Prostate gland (tissue), 2 donors: ENCODE results near the gene SCG5. TPM values are rescaled to one million over a fixed set of nuclear protein-coding genes. Genes with fewer than 3 reads are reported as not detected.

Experiments
- DNase-seq: peaks from one replicate; pipeline ENCODE4 v3.0.0-alpha.2; 2019; ENCODE audit warnings: low spot score
- H3K27ac ChIP-seq, 2 donors: fragments of 200-600 bp; sonication (generic); 2 replicates each; pipeline ENCODE4 v1.5.1; 2017 to 2019
- H3K27me3 ChIP-seq: fragments of 200-600 bp; sonication (generic); replicated peaks from 2 replicates; pipeline ENCODE4 v1.5.1; 2019; ENCODE audit not compliant: insufficient read depth
- H3K36me3 ChIP-seq, 2 donors: fragments of 200-600 bp; sonication (generic); 1 replicate in 1 of 2; 2 replicates in 1 of 2; pipeline versions ENCODE4 v1.5.1 to v1.8.1; 2017 to 2019
- H3K4me1 ChIP-seq: fragments of 200-600 bp; sonication (generic); replicated peaks from 2 replicates; pipeline ENCODE4 v1.5.1; 2019
- H3K4me3 ChIP-seq, 2 donors: fragments of 200-600 bp; sonication (generic); 2 replicates each; pipeline ENCODE4 v1.5.1; 2017 to 2019
- H3K9me3 ChIP-seq: fragments of 200-600 bp; sonication (generic); 2 replicates; pipeline ENCODE4 v1.5.1; 2017
- POLR2A ChIP-seq: fragments of 450-650 bp; IDR thresholded peaks from one replicate; pipeline ENCODE4 v1.6.1; 2016; ENCODE audit warnings: antibody characterized with exemption, mild to moderate bottlenecking
- POLR2AphosphoS5 ChIP-seq: sonication (generic); formaldehyde crosslinking; IDR thresholded peaks from one replicate; pipeline ENCODE4 v1.6.1; 2017; ENCODE audit warnings: antibody characterized with exemption
- WGBS: methylation state at CpG from one replicate; pipeline ENCODE4 v1.1.5; 2018; 5-methylcytosine and 5-hydroxymethylcytosine counted together
- intact Hi-C: fragments of 100-400 bp; cut with DNase I; formaldehyde crosslinking; loops from one replicate; pipeline ENCODE4 v1.14.2; 2022
- total RNA-seq, 2 donors: library from RNA; depleted of rRNA; stranded (reverse); fragments of >200 nt; gene quantifications; one replicate each; pipeline ENCODE4 v1.1.0, GENCODE V29; 2016
- TF ChIP-seq, protein P1 (sequence below), 4 experiments: fragments of 200-600 bp in 2 of 4; fragments of 450-650 bp in 2 of 4; sonication (generic) in 2 of 4; IDR thresholded peaks; 1 replicate in 3 of 4; 2 replicates in 1 of 4; pipeline ENCODE4 v1.5.1; 2016 to 2019; ENCODE audit warnings: antibody characterized with exemption in 4 of 4, mild to moderate bottlenecking in 2 of 4, moderate library complexity in 2 of 4

Gene SCG5
- total RNA-seq, 2 donors from 2014 or later, result 0.96 to 4.2 TPM

DNA sequence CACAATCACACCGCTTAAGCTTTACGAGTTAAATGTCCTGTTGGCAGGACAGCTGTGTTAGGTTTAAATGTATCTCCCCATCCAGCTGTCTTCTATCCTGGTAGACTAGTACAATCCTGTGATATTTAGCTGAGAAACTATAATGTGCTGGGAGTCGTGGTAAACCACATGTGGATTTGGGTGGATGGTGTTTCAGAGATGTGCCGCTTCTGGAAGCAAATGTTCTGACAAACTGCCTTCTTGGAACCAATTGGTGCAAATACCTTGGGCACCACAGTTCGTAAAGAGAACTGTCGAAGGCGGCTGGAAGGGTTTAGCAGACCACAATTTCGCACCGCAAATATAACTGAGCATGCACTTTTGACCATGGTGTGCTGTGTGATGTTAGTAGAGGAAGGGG lies 15.0 kb downstream of the SCG5 start:
- Histone ChIP-seq H3K4me1 (peaks cover 19% of the 10 kb centered on the region), H3K4me3 (no peak overlapping the region), H3K27me3 (no peaks in the 10 kb centered on the region), H3K27ac (no peak overlapping the region), H3K36me3 (no peaks in the 10 kb centered on the region), H3K9me3 (no peaks in the 10 kb centered on the region)
- TF ChIP-seq POLR2A (no peak), POLR2AphosphoS5 (no peak)
- TF ChIP-seq, protein P1, sequence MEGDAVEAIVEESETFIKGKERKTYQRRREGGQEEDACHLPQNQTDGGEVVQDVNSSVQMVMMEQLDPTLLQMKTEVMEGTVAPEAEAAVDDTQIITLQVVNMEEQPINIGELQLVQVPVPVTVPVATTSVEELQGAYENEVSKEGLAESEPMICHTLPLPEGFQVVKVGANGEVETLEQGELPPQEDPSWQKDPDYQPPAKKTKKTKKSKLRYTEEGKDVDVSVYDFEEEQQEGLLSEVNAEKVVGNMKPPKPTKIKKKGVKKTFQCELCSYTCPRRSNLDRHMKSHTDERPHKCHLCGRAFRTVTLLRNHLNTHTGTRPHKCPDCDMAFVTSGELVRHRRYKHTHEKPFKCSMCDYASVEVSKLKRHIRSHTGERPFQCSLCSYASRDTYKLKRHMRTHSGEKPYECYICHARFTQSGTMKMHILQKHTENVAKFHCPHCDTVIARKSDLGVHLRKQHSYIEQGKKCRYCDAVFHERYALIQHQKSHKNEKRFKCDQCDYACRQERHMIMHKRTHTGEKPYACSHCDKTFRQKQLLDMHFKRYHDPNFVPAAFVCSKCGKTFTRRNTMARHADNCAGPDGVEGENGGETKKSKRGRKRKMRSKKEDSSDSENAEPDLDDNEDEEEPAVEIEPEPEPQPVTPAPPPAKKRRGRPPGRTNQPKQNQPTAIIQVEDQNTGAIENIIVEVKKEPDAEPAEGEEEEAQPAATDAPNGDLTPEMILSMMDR (IDR thresholded peaks at IDR 0.05), result no peak
- WGBS, result 73% methylated on average over 9 of the region's 9 CpGs
- intact Hi-C loops, result no loop called here
- DNase-seq, result no peak

DNA sequence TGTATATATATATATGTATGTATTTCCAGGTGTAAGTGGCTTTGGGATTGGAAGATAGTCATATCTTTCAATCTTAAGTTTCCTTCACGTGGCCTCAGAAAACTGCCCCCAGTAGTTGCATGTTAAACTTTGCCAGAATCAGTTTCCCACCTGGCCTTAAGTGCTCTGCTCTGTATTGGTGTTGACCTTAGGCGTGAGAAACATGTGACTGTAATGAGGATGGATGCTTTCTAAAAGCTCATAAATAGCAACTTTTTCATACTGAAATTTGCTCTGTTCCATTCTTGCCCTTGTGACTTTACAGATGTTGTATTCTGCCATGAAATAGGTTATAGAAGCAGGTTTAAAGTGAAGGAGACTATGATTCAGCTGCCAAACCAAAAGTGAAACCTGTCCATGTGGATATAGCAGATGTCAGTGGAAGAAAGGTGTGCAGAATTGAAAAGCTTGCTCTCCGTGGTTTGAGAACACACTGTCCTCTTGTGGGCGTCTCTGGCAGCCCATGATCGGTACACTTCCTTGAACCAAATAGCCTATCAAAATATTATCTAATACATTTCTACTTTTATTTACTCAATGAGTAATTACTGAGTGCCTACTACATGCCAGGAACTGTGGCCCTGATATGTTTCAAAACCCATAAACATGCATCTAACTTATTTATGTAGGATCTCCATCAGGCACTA lies 15.8 kb downstream of the SCG5 start:
- WGBS, result 21% methylated on average over 5 of the region's 5 CpGs
- intact Hi-C loops, result no loop called here

DNA sequence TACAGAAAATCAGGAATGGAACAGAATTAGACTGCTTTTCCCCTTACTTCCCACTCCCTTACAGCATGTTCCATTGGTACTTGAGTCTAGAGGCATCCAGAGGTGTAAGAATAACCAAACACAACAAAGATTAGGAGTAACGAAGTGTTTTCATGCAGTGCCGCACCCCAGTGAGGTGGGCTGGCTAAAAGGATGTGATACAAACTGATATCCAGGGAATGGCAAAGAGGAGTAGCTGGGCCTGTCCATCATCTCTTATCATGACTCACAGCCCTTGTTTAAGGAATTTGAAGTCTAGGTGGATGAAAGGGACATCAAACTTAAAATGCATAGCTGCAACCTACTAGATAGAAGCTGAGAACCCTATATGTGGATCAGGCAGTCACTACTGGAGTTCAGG lies 16.4 kb downstream of the SCG5 start:
- WGBS, result 94% methylated on average over 2 of the region's 2 CpGs
- Histone ChIP-seq H3K27me3 (no peaks in the 10 kb centered on the region), H3K27ac (peak overlapping the region in 1 of 2 donors; percentile 28), H3K9me3 (no peaks in the 10 kb centered on the region), H3K4me3 (no peak overlapping the region), H3K36me3 (no peaks in the 10 kb centered on the region), H3K4me1 (peaks cover 19% of the 10 kb centered on the region)
- TF ChIP-seq, protein P1 (IDR thresholded peaks at IDR 0.05), result no peak
- TF ChIP-seq POLR2AphosphoS5 (no peak), POLR2A (no peak)
- intact Hi-C loops, result no loop called here
- DNase-seq, result no peak

More for the DNA sequence above, 15.8 kb downstream of the SCG5 start:
- Histone ChIP-seq H3K27me3 (no peaks in the 10 kb centered on the region), H3K4me3 (no peak overlapping the region), H3K4me1 (peaks cover 19% of the 10 kb centered on the region), H3K36me3 (no peaks in the 10 kb centered on the region), H3K27ac (peak overlapping the region; percentile 50 to 59), H3K9me3 (no peaks in the 10 kb centered on the region)
- peak; percentile 84 for DNase-seq
- TF ChIP-seq POLR2A, result no peak
- TF ChIP-seq, protein P1 (IDR thresholded peaks at IDR 0.05), result peak in 1 of 4 experiments; percentile 56
- TF ChIP-seq POLR2AphosphoS5, result peak; percentile 93

DNA sequence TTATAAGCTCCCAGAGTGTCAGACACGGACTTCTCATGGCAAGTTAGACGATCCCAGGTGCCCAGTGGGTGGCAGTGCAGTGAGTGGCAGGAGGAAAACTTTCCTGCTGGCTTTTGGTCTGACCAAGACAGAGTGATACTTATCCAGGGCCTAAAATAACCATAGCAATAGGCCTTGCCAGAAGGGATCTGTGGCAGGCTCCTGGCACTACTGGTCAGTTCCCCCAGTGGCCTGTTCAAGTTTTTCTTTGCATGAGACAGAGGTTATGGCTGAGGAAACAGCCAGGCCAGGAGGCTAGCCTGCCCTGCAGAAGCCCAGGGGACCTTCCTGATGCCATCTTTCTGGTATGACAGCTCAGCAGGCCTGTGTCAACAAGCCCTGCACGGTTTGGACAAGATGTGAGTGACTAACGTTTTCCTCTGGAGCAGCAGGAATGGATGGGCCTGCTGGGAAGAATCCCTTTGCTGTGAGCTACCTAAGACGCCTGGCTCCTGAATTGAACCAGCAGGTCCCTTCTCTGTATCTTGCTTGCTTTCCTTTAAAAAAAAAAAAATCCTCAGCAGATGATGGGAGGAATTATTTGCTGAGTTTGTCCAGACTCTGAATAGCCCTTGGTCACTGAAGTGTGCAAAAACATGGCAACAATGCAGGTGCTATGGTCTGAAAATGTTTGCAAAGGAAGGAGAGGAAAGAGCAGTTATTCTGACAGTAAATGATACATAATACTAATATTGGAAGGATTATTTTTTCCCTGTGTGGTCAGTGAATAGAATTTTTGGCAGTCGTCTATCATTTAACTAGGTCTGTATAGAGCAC lies 18.0 kb downstream of the SCG5 start:
- 39% methylated on average over 6 of the region's 6 CpGs for WGBS
- peak overlapping the region in 1 of 2 donors; percentile 44 for H3K27ac ChIP-seq

More for the DNA sequence above, 18.0 kb downstream of the SCG5 start:
- TF ChIP-seq POLR2A (no peak), POLR2AphosphoS5 (peak; percentile 75)
- TF ChIP-seq, protein P1 (IDR thresholded peaks at IDR 0.05), result no peak
- peaks cover 19% of the 10 kb centered on the region for H3K4me1 ChIP-seq
- no peaks in the 10 kb centered on the region for H3K9me3 ChIP-seq
- intact Hi-C loops, result loop anchor here (5.0 to 10.0 kb wide), 2 partner anchors 298 to 475 kb away; no protein-coding TSS in a partner anchor
- peak; percentile 68 for DNase-seq
- H3K36me3 ChIP-seq, result no peaks in the 10 kb centered on the region
- H3K27me3 ChIP-seq, result no peaks in the 10 kb centered on the region
- H3K4me3 ChIP-seq, result no peak overlapping the region
